ENCODE measurements around the gene ATP1B1.

The ATP1B1 gene

GRCh38 chr1:169106095-169106920 is at the start of gene ATP1B1:
TSS of gene ATP1B1 (plus strand) at chr1:169106690. CDS start at chr1:169106830, 140 bp downstream.
- Histone ChIP-seq H3K9ac (ENCODE audit: low read length in 2 of 2) (peak within 1 kb of the TSS; percentile 71 to 93), H3K4me1 (ENCODE audit: control insufficient read depth, insufficient read depth, low read length) (peaks cover 59% of the 10 kb centered on the region), H3K4me3 (ENCODE audit: low read length in 2 of 2) (peak within 1 kb of the TSS; percentile 88 to 95), H3K27me3 (ENCODE audit: control insufficient read depth in 1 of 2, insufficient read depth in 2 of 2, low read length in 2 of 2) (no peaks in the 10 kb centered on the region), H3K36me3 (ENCODE audit: control insufficient read depth in 2 of 2, insufficient read depth in 2 of 2, low read length in 2 of 2) (peaks cover 0 to under 1% of the 10 kb centered on the region in 2 donors), H3K9me3 (ENCODE audit: control insufficient read depth in 2 of 2, low read length in 2 of 2) (no peaks in the 10 kb centered on the region), H3K27ac (ENCODE audit: low read length) (peak within 1 kb of the TSS; percentile 93)

- H3K4me3 ChIP-seq (ENCODE audit: low read length in 2 of 2): no peak overlapping the region
- H3K36me3 ChIP-seq (ENCODE audit: control insufficient read depth in 2 of 2, insufficient read depth in 2 of 2, low read length in 2 of 2): no peaks in the 10 kb centered on the region
- no peak overlapping the region for H3K27ac ChIP-seq (ENCODE audit: low read length)
- H3K4me1 ChIP-seq (ENCODE audit: control insufficient read depth, insufficient read depth, low read length): no peaks in the 10 kb centered on the region
- H3K9me3 ChIP-seq (ENCODE audit: control insufficient read depth in 2 of 2, low read length in 2 of 2): peaks cover 0 to 5% of the 10 kb centered on the region in 2 donors
- no peak overlapping the region for H3K9ac ChIP-seq (ENCODE audit: low read length in 2 of 2)
- peaks cover 0 to 2% of the 10 kb centered on the region in 2 donors for H3K27me3 ChIP-seq (ENCODE audit: control insufficient read depth in 1 of 2, insufficient read depth in 2 of 2, low read length in 2 of 2)
Observed at GRCh38 chr1:169059421-169059820, 47.1 kb upstream of the ATP1B1 start.

GRCh38 chr1:169060043-169060722 is 46.3 kb upstream of the ATP1B1 start:
- Histone ChIP-seq H3K27ac (ENCODE audit: low read length) (no peak overlapping the region), H3K9ac (ENCODE audit: low read length in 2 of 2) (no peak overlapping the region), H3K4me1 (ENCODE audit: control insufficient read depth, insufficient read depth, low read length) (no peaks in the 10 kb centered on the region), H3K4me3 (ENCODE audit: low read length in 2 of 2) (no peak overlapping the region), H3K36me3 (ENCODE audit: control insufficient read depth in 2 of 2, insufficient read depth in 2 of 2, low read length in 2 of 2) (no peaks in the 10 kb centered on the region), H3K27me3 (ENCODE audit: control insufficient read depth in 1 of 2, insufficient read depth in 2 of 2, low read length in 2 of 2) (peaks cover 0 to 2% of the 10 kb centered on the region in 2 donors), H3K9me3 (ENCODE audit: control insufficient read depth in 2 of 2, low read length in 2 of 2) (peaks cover 0 to 5% of the 10 kb centered on the region in 2 donors)

GRCh38 chr1:169060919-169061639 is 45.4 kb upstream of the ATP1B1 start:
- H3K36me3 ChIP-seq (ENCODE audit: control insufficient read depth in 2 of 2, insufficient read depth in 2 of 2, low read length in 2 of 2): no peaks in the 10 kb centered on the region
- H3K27ac ChIP-seq (ENCODE audit: low read length): no peak overlapping the region
- peaks cover 0 to 2% of the 10 kb centered on the region in 2 donors for H3K27me3 ChIP-seq (ENCODE audit: control insufficient read depth in 1 of 2, insufficient read depth in 2 of 2, low read length in 2 of 2)
- H3K9me3 ChIP-seq (ENCODE audit: control insufficient read depth in 2 of 2, low read length in 2 of 2): peaks cover 0 to 5% of the 10 kb centered on the region in 2 donors
- H3K9ac ChIP-seq (ENCODE audit: low read length in 2 of 2): no peak overlapping the region
- no peak overlapping the region for H3K4me3 ChIP-seq (ENCODE audit: low read length in 2 of 2)
- H3K4me1 ChIP-seq (ENCODE audit: control insufficient read depth, insufficient read depth, low read length): no peaks in the 10 kb centered on the region

GRCh38 chr1:169062152-169062551 is 44.3 kb upstream of the ATP1B1 start:
- H3K4me3 ChIP-seq (ENCODE audit: low read length in 2 of 2): no peak overlapping the region
- no peaks in the 10 kb centered on the region for H3K27me3 ChIP-seq (ENCODE audit: control insufficient read depth in 1 of 2, insufficient read depth in 2 of 2, low read length in 2 of 2)
- peaks cover 0 to 5% of the 10 kb centered on the region in 2 donors for H3K9me3 ChIP-seq (ENCODE audit: control insufficient read depth in 2 of 2, low read length in 2 of 2)
- no peaks in the 10 kb centered on the region for H3K4me1 ChIP-seq (ENCODE audit: control insufficient read depth, insufficient read depth, low read length)
- H3K9ac ChIP-seq (ENCODE audit: low read length in 2 of 2): no peak overlapping the region
- H3K27ac ChIP-seq (ENCODE audit: low read length): no peak overlapping the region
- no peaks in the 10 kb centered on the region for H3K36me3 ChIP-seq (ENCODE audit: control insufficient read depth in 2 of 2, insufficient read depth in 2 of 2, low read length in 2 of 2)

GRCh38 chr1:169064103-169064502 is 42.4 kb upstream of the ATP1B1 start:
- no peak overlapping the region for H3K27ac ChIP-seq (ENCODE audit: low read length)
- H3K27me3 ChIP-seq (ENCODE audit: control insufficient read depth in 1 of 2, insufficient read depth in 2 of 2, low read length in 2 of 2): no peaks in the 10 kb centered on the region
- no peak overlapping the region for H3K4me3 ChIP-seq (ENCODE audit: low read length in 2 of 2)
- H3K9ac ChIP-seq (ENCODE audit: low read length in 2 of 2): no peak overlapping the region
- H3K9me3 ChIP-seq (ENCODE audit: control insufficient read depth in 2 of 2, low read length in 2 of 2): peaks cover 0 to 5% of the 10 kb centered on the region in 2 donors
- H3K4me1 ChIP-seq (ENCODE audit: control insufficient read depth, insufficient read depth, low read length): no peaks in the 10 kb centered on the region
- no peaks in the 10 kb centered on the region for H3K36me3 ChIP-seq (ENCODE audit: control insufficient read depth in 2 of 2, insufficient read depth in 2 of 2, low read length in 2 of 2)

- no peak overlapping the region for H3K9ac ChIP-seq (ENCODE audit: low read length in 2 of 2)
- no peaks in the 10 kb centered on the region for H3K4me1 ChIP-seq (ENCODE audit: control insufficient read depth, insufficient read depth, low read length)
- H3K9me3 ChIP-seq (ENCODE audit: control insufficient read depth in 2 of 2, low read length in 2 of 2): no peaks in the 10 kb centered on the region
- no peaks in the 10 kb centered on the region for H3K27me3 ChIP-seq (ENCODE audit: control insufficient read depth in 1 of 2, insufficient read depth in 2 of 2, low read length in 2 of 2)
- H3K4me3 ChIP-seq (ENCODE audit: low read length in 2 of 2): no peak overlapping the region
- no peak overlapping the region for H3K27ac ChIP-seq (ENCODE audit: low read length)
- H3K36me3 ChIP-seq (ENCODE audit: control insufficient read depth in 2 of 2, insufficient read depth in 2 of 2, low read length in 2 of 2): no peaks in the 10 kb centered on the region
Observed at GRCh38 chr1:169070547-169070946, 35.9 kb upstream of the ATP1B1 start.

- Histone ChIP-seq H3K27me3 (ENCODE audit: control insufficient read depth in 1 of 2, insufficient read depth in 2 of 2, low read length in 2 of 2) (no peaks in the 10 kb centered on the region), H3K4me1 (ENCODE audit: control insufficient read depth, insufficient read depth, low read length) (no peaks in the 10 kb centered on the region), H3K27ac (ENCODE audit: low read length) (no peak overlapping the region), H3K9ac (ENCODE audit: low read length in 2 of 2) (no peak overlapping the region), H3K4me3 (ENCODE audit: low read length in 2 of 2) (no peak overlapping the region), H3K36me3 (ENCODE audit: control insufficient read depth in 2 of 2, insufficient read depth in 2 of 2, low read length in 2 of 2) (no peaks in the 10 kb centered on the region), H3K9me3 (ENCODE audit: control insufficient read depth in 2 of 2, low read length in 2 of 2) (no peaks in the 10 kb centered on the region)
Observed at GRCh38 chr1:169070958-169071357, 35.5 kb upstream of the ATP1B1 start.

- no peaks in the 10 kb centered on the region for H3K36me3 ChIP-seq (ENCODE audit: control insufficient read depth in 2 of 2, insufficient read depth in 2 of 2, low read length in 2 of 2)
- H3K4me1 ChIP-seq (ENCODE audit: control insufficient read depth, insufficient read depth, low read length): no peaks in the 10 kb centered on the region
- H3K4me3 ChIP-seq (ENCODE audit: low read length in 2 of 2): no peak overlapping the region
- no peak overlapping the region for H3K27ac ChIP-seq (ENCODE audit: low read length)
- H3K9me3 ChIP-seq (ENCODE audit: control insufficient read depth in 2 of 2, low read length in 2 of 2): no peaks in the 10 kb centered on the region
- H3K9ac ChIP-seq (ENCODE audit: low read length in 2 of 2): no peak overlapping the region
- no peaks in the 10 kb centered on the region for H3K27me3 ChIP-seq (ENCODE audit: control insufficient read depth in 1 of 2, insufficient read depth in 2 of 2, low read length in 2 of 2)
Observed at GRCh38 chr1:169072945-169073725, 33.4 kb upstream of the ATP1B1 start.
